Ovary (tissue), 9 donors: Measurements from ENCODE around the gene POC1B. TPM values are rescaled to one million over a fixed set of nuclear protein-coding genes. Genes with fewer than 3 reads are reported as not detected.

ENCODE experiments used
- DNase-seq, 5 donors: peaks; one replicate each; pipeline ENCODE4 v3.0.0-alpha.2; 2019 to 2020
- H3K27ac ChIP-seq, 2 donors: fragments of 200-600 bp; one replicate each; pipeline versions ENCODE4 v1.5.1 to v1.8.0; 2019 to 2022
- H3K27me3 ChIP-seq: fragments of 200-600 bp; one replicate; pipeline ENCODE4 v1.8.0; 2022
- H3K36me3 ChIP-seq: fragments of 200-600 bp; sonication (generic); one replicate; pipeline ENCODE4 v1.5.1; 2019
- H3K4me1 ChIP-seq: one replicate; pipeline ENCODE4 v1.8.1; 2013; ENCODE audit warnings: mild to moderate bottlenecking, moderate library complexity; ENCODE audit not compliant: insufficient read depth
- H3K4me3 ChIP-seq: fragments of 200-600 bp; sonication (generic); one replicate; pipeline ENCODE4 v1.5.1; 2017
- H3K9me3 ChIP-seq, 2 donors: fragments of 200-600 bp in 1 of 2; sonication (generic) in 1 of 2; one replicate each; pipeline versions ENCODE4 v1.5.1 to v1.8.1; 2013 to 2019; ENCODE audit warnings: mild to moderate bottlenecking in 1 of 2, moderate library complexity in 1 of 2
- CTCF ChIP-seq, 3 donors: fragments of 450-650 bp in 2 of 3; fragments of 200-600 bp in 1 of 3; IDR thresholded peaks; one replicate each; pipeline versions ENCODE4 v1.5.1 to v1.8.0; 2016 to 2022; ENCODE audit warnings: antibody characterized with exemption in 3 of 3, mild to moderate bottlenecking in 1 of 3
- EP300 ChIP-seq: sonication (generic); formaldehyde crosslinking; IDR thresholded peaks from one replicate; pipeline ENCODE4 v1.6.1; 2017; ENCODE audit warnings: antibody characterized with exemption
- POLR2A ChIP-seq: fragments of 450-650 bp; IDR thresholded peaks from one replicate; pipeline ENCODE4 v1.6.1; 2017; ENCODE audit warnings: antibody characterized with exemption, mild to moderate bottlenecking, moderate library complexity
- WGBS, 3 donors: extraction: QIAGEN DNeasy Blood & Tissue Kit in 1 of 3; methylation state at CpG; one replicate each; pipeline versions ENCODE4 v1.1.5 to v1.1.7; 2013 to 2017; 5-methylcytosine and 5-hydroxymethylcytosine counted together
- intact Hi-C, 4 donors: fragments of 100-400 bp; cut with DNase I; formaldehyde crosslinking; loops; one replicate each; pipeline versions ENCODE4 v1.11.0 to v1.15.1; 2022 to 2023
- polyA plus RNA-seq, 2 donors: library from polyadenylated mRNA; stranded (reverse); fragments of 200-250 nt in 1 of 2; fragments of 350-450 nt in 1 of 2; fragmentation: Illumina TruSeq in 1 of 2; extraction: RNeasy Lipid Tissue Mini Kit (QIAGEN cat#74804) in 1 of 2; gene quantifications; one replicate each; pipeline ENCODE4 v1.2.3, GENCODE V29; 2013 to 2014
- total RNA-seq, 7 donors: library from RNA; depleted of rRNA in 2 of 7; stranded (reverse); fragments of >200 nt in 2 of 7; fragmentation: NEBNext Ultra II Directional in 3 of 7; extraction: Animal tissue kit (Norgen Biotek cat#: 25700) in 3 of 7; gene quantifications; one replicate each; pipeline versions ENCODE4 v1.1.0 to v1.2.4, GENCODE V29; 2016 to 2023
- donor health status: DM: no; HTN: no; CAD: no; lungs with moderate emphysema.
- donor health status: DM: no; HTN: no; CAD: no.
- donor health status: Bipolar disorder and iron deficiency.
- donor health status: DM: yes; HTN: yes; CAD: no.
- donor health status: DM: no; HTN: no; CAD: no.
- donor health status: DM: yes; HTN: yes; CAD: no.

POC1B gene
- total and polyA plus RNA-seq, 9 donors: 8.5 to 29.2 (median 13.8) TPM

DNA sequence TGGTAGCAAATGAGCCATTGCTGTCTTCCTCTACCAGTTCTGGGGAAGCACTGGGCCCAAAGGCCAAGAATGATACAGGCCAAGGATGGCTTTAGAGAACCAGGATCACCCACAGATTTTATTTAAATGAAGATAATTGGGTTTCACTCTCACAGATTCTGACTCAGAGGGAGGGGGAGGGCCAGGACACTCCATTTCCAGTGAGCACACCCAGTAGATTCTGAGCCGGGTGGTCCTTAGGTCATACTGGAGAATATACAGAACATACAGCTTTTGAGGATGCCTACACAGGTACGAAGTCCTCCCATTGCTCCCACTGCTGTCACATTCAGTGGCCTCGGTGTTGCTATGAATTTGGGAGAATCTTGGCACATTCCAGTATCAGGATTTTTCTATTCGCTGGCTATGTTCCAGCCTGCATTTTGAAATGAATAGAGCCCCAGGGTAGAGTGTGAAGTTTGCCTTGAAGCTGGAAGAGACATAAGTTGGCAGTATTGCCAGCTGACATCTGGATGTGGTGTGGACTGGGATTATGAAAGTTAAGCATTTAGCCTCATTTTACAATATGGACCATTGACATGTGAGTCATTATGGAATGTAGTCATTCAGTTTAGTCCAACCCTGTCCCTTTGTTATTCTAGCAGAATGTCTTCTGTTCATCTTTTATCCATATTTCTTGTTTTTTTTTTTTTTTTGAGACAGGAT lies 45.8 kb upstream of the POC1B start:
- 94 to 96% (median 95%) methylated on average over 4 of the region's 4 CpGs for WGBS, 3 donors
- Histone ChIP-seq H3K36me3 (no peaks in the 10 kb centered on the region), H3K9me3 (no peaks in the 10 kb centered on the region), H3K4me1 (peaks cover 4% of the 10 kb centered on the region), H3K27me3 (no peaks in the 10 kb centered on the region), H3K27ac (no peak overlapping the region), H3K4me3 (no peak overlapping the region)
- no peak for DNase-seq
- intact Hi-C loops: no loop called here
- no peak for TF ChIP-seq POLR2A
- TF ChIP-seq EP300: no peak
- no peak for TF ChIP-seq CTCF (IDR thresholded peaks at IDR 0.05)

- Histone ChIP-seq H3K36me3 (no peaks in the 10 kb centered on the region), H3K4me3 (no peak overlapping the region), H3K4me1 (no peaks in the 10 kb centered on the region), H3K27ac (no peak overlapping the region), H3K9me3 (no peaks in the 10 kb centered on the region), H3K27me3 (no peaks in the 10 kb centered on the region)
- TF ChIP-seq CTCF (IDR thresholded peaks at IDR 0.05) (no peak), EP300 (no peak), POLR2A (no peak)
- no peak for DNase-seq
- 84 to 87% (median 84%) methylated on average over 5 of the region's 5 CpGs for WGBS, 3 donors
- intact Hi-C loops: no loop called here
Observed at GRCh38 chr12:89568484-89568883, 42.6 kb upstream of the POC1B start.

GRCh38 chr12:89567691-89568239 lies 41.9 kb upstream of the POC1B start:
- DNase-seq: no peak
- Histone ChIP-seq H3K27me3 (no peaks in the 10 kb centered on the region), H3K4me1 (no peaks in the 10 kb centered on the region), H3K27ac (no peak overlapping the region), H3K9me3 (no peaks in the 10 kb centered on the region), H3K4me3 (no peak overlapping the region), H3K36me3 (no peaks in the 10 kb centered on the region)
- intact Hi-C loops: no loop called here
- no peak for TF ChIP-seq CTCF (IDR thresholded peaks at IDR 0.05)
- no peak for TF ChIP-seq POLR2A
- TF ChIP-seq EP300: no peak
- 95% methylated on average over 3 of the region's 3 CpGs for WGBS, 3 donors

- Histone ChIP-seq H3K4me3 (no peak overlapping the region), H3K36me3 (no peaks in the 10 kb centered on the region)
- intact Hi-C loops: no loop called here
Observed at GRCh38 chr12:89566615-89567014, 40.8 kb upstream of the POC1B start.

More at GRCh38 chr12:89566615-89567014, 40.8 kb upstream of the POC1B start:
- H3K4me1 ChIP-seq: no peaks in the 10 kb centered on the region
- no peak overlapping the region for H3K27ac ChIP-seq
- DNase-seq: no peak
- TF ChIP-seq CTCF (IDR thresholded peaks at IDR 0.05): no peak
- TF ChIP-seq POLR2A: no peak
- TF ChIP-seq EP300: no peak
- H3K9me3 ChIP-seq: no peaks in the 10 kb centered on the region
- no peaks in the 10 kb centered on the region for H3K27me3 ChIP-seq
